GM12801 (cell line): Measurements from ENCODE around the gene MARK1.

Experiments
- TF ChIP-seq, protein P1 (sequence below): IDR thresholded peaks from one replicate; pipeline ENCODE4 v1.5.1; 2011; ENCODE audit warnings: control low read depth; ENCODE audit not compliant: insufficient read length; ENCODE audit errors: extremely low read depth

The MARK1 gene

DNA sequence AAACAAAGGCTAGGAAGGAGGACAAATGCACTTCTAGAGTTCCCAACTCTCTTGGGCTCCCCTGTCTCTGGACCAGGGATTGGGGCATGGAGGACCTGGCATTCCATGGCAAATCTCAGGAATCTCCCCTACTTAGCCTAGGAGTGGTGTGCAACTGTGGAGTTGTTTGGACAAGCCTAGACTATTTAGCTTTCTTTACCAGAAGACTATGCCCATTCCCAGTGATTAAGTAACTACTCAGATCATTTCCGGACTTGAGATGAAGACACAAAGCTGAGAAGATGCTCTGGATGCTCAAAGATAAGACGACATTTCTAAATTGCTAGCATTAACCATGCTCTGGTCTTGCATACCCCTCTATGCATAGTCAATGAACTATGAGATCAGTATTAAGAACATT is 13.7 kb upstream of the MARK1 start:
- TF ChIP-seq, protein P1, sequence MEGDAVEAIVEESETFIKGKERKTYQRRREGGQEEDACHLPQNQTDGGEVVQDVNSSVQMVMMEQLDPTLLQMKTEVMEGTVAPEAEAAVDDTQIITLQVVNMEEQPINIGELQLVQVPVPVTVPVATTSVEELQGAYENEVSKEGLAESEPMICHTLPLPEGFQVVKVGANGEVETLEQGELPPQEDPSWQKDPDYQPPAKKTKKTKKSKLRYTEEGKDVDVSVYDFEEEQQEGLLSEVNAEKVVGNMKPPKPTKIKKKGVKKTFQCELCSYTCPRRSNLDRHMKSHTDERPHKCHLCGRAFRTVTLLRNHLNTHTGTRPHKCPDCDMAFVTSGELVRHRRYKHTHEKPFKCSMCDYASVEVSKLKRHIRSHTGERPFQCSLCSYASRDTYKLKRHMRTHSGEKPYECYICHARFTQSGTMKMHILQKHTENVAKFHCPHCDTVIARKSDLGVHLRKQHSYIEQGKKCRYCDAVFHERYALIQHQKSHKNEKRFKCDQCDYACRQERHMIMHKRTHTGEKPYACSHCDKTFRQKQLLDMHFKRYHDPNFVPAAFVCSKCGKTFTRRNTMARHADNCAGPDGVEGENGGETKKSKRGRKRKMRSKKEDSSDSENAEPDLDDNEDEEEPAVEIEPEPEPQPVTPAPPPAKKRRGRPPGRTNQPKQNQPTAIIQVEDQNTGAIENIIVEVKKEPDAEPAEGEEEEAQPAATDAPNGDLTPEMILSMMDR, result no peak

DNA sequence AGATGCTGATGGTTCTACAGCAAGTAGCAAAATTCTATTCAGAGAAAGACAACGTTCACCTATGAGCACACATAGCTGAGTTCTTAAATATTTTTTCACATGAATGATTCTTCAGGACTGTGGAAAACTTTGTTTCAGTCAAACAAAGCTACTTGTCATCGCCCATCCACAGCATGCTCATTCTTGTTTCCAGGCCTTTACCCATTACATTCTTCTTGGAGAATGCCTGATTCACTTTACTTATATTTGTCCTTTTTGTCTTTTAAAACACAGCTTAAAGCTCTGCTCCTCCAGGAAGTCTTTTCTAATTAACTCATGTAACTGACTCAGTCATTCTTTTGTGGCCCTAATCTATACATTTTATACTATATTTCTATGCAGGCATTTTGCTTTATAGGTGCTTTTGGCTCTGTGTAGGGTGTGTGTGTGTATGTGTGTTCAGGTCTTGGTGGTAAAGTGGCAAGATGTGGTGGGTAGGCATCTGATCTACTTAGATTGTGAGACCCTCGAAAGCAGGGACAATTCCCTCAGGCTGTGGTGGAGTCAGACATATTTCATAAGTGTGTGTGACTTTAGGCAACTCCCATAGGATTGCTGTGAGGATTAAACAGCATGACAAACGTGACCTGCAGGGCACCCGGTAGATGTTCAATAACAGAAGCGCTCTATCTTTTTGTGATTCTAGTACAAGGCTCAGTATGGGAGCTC is 11.8 kb upstream of the MARK1 start:
- TF ChIP-seq, protein P1, result no peak

GRCh38 chr1:220516722-220517042 is 11.3 kb upstream of the MARK1 start:
- TF ChIP-seq, protein P1, result no peak

- TF ChIP-seq, protein P1, result no peak
These were observed 6.2 kb upstream of the MARK1 start for GRCh38 chr1:220521778-220522177.

- TF ChIP-seq, protein P1, result no peak
These were observed 1.6 kb upstream of the MARK1 start for GRCh38 chr1:220526294-220526693.

- TF ChIP-seq, protein P1, result no peak
These were observed 543 bp upstream of the MARK1 start for GRCh38 chr1:220527279-220527907.

GRCh38 chr1:220528679-220529501 is 954 bp downstream of the MARK1 start:
- TF ChIP-seq, protein P1, result no peak
